ENCODE results near the gene PLEKHG4.
A peak's percentile ranks its signal among the peaks of the same experiment; 100 is the strongest.

Gene PLEKHG4

DNA sequence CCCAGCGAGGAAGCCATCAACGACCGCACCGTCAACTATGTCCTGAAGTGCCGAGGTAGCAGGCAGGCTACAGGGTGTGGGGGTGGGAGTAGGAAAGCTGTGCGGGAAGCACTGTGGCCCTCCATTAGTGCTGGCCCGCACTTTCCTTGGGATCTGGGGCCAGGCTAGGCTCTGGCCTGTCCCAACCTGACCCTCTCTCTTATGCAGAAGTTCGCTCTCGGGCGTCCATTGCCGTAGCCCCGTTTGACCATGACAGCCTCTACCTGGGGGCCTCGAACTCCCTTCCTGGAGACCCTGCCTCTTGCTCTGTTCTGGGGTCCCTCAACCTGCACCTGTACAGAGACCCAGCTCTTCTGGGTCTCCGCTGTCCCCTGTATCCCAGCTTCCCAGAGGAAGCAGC is 8.6 kb downstream of the PLEKHG4 start:
- no peak for DNase-seq

DNA sequence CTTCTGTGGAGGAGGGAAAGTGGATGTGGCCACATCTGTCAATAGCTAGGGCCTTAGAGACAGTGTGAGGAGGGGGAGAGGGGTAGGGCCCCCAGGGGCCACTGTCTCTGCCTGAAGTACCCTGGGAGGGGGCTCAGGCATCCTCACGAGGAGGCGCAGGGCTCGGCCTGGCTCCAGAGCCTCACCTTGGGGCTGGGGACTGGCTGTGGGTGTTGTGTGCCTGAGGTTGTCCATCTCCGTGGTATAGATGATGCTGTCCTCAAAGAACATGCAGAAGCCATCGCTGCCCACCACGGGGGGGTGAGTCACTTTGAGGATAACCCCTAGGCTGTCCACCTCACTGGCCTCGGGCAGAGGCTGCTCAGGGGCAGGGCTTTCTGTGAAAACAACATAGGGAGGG is 12.1 kb downstream of the PLEKHG4 start:
- DNase-seq: no peak

GRCh38 chr16:67294171-67294757 is 14.9 kb downstream of the PLEKHG4 start:
- no peak for DNase-seq

DNA sequence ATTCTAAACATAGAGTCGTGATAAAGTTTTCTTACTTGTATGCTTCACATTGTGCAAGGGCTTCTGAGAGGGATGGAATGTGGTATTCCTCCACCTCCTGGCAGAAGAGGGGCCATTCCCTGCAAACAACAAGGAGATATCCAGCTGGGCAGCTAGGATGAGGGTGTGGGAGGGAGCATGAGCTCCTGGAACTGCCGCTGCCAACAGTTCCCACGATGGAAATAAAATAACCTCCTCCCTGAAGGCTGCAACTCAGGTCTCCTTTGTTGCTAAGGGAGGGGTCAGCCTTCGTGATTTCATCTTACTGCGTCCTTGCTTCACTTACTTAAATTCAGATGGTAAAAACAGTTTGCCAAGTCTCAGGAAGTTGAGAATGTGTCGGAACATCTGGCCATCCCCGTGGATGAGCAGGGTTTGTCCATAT is 15.6 kb downstream of the PLEKHG4 start:
- DNase-seq: no peak

GRCh38 chr16:67296420-67296819 is 17.1 kb downstream of the PLEKHG4 start:
- no peak for DNase-seq

DNA sequence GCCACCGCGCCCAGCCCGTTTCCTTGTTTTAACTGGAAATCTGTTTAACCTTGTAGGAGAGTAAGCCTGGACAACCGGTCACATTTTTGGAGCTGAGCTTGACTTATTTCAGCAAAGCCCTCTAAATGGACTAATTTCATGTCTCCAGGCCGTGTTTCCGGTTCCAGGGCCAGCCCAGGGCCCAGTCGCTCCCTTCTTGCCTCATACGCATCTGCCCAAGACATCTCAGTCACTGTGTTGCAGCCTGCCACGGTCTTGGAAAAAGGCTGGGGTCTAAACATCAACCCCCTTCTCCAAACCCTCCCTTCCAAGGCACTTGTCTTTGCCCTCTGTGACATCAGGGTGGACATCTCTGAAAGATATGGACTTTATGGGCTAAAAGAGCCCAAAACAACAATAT is 18.9 kb downstream of the PLEKHG4 start:
- DNase-seq: no peak

DNA sequence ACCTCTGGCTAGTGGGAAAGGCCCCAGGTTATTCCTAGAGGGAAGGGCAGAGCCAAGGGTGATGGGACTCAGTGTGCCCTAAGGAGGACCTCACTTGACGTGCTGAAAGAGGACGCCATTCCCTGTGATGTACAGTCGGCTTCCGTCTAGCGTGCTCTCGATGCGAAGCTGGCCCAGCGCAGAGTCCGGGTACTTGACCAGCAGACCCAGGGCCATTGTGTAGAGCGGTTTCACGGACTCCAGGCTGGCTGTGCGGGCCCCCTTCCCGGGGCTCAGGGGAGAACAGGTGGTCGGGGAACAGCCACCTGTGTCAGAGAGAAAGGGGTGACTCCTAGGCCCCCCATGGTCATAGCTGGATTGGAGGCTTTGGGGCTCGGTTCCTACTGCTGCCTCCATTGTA is 19.9 kb downstream of the PLEKHG4 start:
- no peak for DNase-seq

GRCh38 chr16:67301080-67301782 is 21.9 kb downstream of the PLEKHG4 start:
- DNase-seq: no peak

DNA sequence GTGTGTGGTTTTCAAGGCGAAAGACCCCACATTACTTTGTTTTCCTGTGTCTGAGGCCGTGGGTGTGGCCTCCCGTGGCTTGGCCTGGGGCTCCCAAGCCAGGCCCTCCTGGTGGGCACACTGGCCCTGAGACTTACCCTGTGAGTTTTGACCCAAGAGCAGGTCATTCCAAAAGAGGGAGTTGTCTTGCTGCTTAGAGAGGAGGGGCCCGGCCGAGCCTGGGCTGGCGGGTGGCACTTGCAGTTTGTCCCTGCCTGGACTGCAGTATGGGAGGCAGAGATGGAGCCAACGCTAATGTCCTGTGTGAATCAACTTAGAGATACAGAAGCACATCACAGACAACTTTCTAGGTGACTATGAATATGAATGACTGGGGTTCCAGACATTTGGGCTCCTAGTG is 22.7 kb downstream of the PLEKHG4 start:
- DNase-seq: no peak

DNA sequence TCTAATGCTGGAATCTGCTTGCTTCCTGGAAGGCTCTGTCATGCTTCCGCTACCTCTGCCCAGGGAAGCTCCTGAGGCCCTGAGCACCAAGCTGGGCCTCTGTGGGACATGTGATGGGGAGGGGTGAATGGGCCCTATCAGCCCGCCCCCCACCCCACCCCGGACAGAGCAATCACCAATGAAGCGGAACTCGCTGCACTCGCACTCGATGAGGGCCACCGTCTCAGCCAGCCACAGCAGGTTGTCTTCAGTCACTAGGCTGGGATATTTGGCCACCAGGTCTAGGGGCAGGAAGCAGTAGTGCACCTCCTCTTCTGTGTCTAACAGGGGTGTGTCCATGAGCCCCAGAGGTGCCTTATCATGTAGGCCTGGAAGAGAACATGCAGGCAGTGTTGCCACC is 23.6 kb downstream of the PLEKHG4 start:
- DNase-seq: no peak

GRCh38 chr16:67304020-67304419 is 24.7 kb downstream of the PLEKHG4 start:
- DNase-seq: no peak

DNA sequence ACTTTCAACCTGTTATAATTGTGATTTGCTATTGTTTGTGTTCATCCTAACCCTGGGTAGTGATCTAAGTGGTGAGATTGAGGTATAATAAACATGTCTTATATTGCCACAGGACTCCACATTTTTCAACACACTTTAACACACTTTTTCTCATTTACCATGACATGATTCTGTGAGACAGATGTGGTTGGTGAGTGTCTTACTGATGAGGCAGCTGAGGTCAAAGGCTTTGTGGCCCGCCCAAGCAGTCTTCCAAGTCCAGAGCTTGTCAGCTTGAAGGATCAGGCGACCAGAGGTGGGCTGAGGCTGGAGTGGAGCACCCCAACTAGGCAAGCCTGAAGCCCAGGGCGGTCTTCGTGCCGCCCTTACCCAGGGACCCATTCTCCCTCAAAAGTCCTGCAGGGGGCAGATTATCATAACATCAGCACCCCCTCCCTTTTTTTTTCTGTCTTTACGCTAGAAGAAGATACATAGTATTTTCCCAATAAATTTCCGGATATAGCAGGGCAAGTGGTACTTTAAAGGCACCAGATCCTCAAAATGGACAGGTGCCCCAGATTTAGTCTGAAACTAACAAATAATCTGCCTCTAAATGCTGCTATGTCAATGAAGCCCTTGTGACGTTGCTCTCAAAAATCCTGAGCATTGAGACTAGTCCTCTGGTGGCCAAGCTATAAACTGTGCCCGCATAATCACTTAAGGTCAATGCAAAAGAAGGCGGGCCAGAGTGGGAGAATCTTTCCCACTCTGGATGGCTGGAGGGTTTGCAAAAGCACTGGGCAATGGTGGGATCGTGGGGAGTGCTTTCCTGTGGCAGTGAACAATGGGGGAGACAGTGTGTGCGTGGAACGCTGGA is 26.1 kb downstream of the PLEKHG4 start:
- no peak for DNase-seq

DNA sequence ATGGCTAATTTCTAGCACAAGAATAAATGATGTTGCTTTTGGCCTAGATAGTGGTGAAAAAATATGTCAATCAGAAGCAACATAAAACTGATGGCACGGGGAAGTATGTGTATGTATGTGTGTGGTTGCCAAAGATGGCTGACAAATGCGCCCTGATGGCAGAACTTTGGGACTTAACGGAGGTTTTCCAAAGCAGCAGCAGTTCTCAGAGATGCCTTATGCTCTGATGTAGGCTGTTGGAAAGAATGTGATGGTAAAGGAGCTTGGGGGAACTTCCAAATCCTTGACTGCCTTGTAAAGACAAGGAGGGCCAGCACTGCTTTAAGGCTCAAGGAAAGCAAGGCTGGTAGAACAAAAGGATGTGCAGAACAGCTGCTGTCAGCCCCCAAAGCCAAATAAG is 31.2 kb downstream of the PLEKHG4 start:
- no peak for DNase-seq

DNA sequence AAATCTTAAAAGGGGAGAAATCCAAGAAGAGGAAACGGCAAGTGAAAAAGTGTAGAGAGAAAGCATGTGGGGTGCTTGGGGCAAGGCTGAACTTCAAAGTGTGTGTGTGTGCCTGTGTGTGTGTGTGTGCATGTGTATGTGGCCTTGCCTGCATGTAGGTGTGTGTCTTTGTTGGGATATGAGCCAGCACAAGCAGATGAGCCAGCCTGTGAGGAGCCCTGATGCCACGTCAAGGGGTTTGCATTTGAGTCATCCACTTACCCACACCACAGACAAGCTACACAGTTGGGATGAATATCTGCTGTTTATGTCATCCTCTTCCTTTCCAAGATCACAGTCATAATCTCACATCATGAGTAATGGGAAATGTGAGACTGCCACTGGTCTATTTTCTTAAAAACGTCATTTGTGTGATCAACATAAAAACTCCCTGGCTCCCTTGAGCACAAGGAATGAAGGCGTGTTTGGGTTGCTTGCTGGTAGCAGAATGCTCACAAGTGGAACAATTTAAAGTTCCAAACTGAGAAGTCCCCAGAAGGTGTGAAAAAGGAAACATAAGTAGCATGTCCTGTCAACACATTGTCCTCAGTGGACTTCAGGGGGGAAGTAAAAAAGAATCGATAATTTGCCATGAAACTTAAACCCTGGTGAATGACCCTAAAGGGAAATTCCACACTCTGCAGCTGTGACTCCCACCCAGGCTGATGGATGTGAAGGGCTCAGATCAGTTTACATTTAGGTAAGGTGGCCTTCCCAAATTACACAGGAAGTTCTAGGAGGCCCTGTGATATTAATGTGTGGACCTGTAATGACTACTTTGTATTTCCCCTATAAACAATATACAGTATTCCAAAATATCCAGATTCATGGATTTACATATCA is 32.5 kb downstream of the PLEKHG4 start:
- no peak for DNase-seq

GRCh38 chr16:67312719-67313118 is 33.4 kb downstream of the PLEKHG4 start:
- no peak for DNase-seq

GRCh38 chr16:67317853-67318252 is 38.5 kb downstream of the PLEKHG4 start:
- no peak for DNase-seq

GRCh38 chr16:67326115-67326471 is 46.8 kb downstream of the PLEKHG4 start:
- no peak for DNase-seq

GRCh38 chr16:67326472-67327309 is 47.4 kb downstream of the PLEKHG4 start, which contains the start of the genes KCTD19 and LRRC36:
KCTD19 (minus strand) TSS chr16:67326741; CDS start chr16:67326707, 34 bp downstream.
LRRC36 (plus strand) TSS chr16:67326815; CDS start chr16:67326863, 48 bp downstream.
- DNase-seq: peak; percentile 43

GRCh38 chr16:67327743-67328142 is 48.4 kb downstream of the PLEKHG4 start:
- no peak for DNase-seq

DNA sequence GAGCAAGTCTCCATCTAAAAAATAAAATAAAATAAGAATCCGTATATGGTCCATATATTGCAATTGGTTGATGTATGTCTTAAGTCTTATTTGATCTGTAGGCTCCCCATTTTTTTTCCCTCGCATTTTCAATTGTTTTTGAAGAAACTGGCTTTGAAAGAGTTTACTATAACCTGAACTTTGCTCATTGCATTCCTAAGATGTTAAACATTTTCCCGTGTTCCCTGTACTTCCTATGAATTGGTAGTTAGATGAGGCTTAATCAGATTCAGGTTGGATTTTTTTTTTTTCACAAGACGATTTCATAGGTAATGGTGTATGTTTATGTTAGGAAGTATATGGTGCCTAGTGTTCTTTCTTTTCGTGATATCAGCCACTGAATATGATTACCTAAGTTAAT is 50.6 kb downstream of the PLEKHG4 start:
- no peak for DNase-seq

- DNase-seq: no peak
Observed at GRCh38 chr16:67333315-67333714, 54.0 kb downstream of the PLEKHG4 start.

DNA sequence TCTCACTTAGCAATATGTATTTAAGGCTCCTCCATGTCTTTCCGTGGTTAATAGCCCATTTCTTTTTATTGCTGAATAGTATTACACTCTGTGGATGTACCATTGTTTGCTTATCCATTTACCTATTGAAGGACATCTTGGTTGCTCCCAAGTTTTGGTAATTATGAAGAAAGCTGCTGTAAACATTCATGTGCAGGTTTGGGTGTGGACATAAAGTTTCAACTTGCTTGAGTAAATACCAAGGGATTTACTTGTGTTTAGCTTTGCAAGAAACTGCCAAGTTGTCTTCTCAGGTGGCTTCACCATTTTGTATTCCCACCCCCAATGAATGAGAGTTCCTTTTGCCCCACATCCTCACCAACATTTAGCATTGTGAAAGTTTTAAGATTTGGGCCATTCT is 56.8 kb downstream of the PLEKHG4 start:
- no peak for DNase-seq
